C4-2B (cell line): ENCODE measurements around the gene LMAN1L.

ENCODE experiments used
- ZFX ChIP-seq: fragments of 450-650 bp; IDR thresholded peaks from 2 replicates; pipeline ENCODE4 v1.6.1; 2017
- TF ChIP-seq, protein P1 (sequence below): fragments of 450-650 bp; conservative IDR thresholded peaks from 2 replicates; pipeline ENCODE4 v1.5.1; 2017; ENCODE audit warnings: mild to moderate bottlenecking

DNA sequence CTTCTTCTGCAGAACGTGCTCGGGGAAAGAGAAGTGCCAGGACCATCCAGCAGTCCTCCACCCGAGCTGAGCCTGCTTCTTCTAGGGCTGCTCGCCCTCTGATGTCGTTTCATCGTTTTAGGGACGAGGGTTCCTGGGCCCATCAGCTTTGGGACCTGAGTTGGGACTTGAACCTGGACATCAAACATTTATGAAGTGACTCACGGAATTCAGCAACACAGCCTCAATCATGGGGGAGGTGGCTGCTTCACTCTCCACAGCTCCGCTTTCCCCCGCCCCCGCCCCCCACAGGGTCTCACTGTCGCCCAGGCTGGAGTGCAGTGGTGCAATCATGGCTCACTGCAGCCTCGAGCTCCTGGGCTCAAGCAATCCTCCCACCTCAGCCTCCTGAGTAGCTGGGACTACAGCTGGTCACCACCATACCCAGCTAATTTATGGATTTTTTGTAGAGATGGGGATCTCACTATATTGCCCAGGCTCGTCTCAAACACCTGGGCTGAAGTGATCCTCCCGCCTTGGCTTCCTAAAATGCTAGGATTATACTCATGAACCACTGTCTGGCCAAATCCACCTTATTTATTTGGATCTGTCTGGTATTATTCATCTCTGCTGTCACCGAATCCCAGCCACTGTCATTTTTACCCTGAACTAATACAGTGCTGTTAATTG is 61.3 kb downstream of the LMAN1L start:
- TF ChIP-seq, protein P1, sequence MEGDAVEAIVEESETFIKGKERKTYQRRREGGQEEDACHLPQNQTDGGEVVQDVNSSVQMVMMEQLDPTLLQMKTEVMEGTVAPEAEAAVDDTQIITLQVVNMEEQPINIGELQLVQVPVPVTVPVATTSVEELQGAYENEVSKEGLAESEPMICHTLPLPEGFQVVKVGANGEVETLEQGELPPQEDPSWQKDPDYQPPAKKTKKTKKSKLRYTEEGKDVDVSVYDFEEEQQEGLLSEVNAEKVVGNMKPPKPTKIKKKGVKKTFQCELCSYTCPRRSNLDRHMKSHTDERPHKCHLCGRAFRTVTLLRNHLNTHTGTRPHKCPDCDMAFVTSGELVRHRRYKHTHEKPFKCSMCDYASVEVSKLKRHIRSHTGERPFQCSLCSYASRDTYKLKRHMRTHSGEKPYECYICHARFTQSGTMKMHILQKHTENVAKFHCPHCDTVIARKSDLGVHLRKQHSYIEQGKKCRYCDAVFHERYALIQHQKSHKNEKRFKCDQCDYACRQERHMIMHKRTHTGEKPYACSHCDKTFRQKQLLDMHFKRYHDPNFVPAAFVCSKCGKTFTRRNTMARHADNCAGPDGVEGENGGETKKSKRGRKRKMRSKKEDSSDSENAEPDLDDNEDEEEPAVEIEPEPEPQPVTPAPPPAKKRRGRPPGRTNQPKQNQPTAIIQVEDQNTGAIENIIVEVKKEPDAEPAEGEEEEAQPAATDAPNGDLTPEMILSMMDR, result no peak
- no peak for TF ChIP-seq ZFX
